Measurements from ENCODE around the gene GALNTL6.

DNA sequence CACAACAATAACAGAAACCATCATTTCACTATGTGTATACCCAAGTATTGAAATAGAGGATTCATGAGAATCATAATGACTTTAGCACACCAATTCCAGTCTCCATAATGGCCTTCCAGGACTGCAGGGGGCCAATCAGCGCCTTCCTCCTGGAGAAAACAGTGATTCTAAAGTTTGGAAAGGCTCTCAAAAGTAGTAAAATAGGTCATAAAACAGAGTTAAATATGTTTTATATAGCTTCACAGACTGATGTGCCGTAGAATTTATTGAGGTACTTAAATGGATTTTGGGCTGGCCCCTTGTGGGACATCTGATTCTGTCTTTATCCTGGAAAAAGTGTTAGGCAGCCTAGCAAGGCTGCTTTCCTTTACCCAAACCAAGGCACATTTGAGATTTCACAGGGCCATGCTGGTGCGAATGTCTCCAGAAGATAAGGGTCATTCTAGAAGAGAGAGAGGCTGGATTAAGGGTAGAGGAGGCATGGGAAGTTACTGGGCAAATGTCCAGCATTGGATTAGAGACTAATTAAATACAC, 543.9 kb downstream of the GALNTL6 start:
- TF ChIP-seq POLR2AphosphoS5 (IDR thresholded peaks at IDR 0.05), result no peak
- no peak for TF ChIP-seq POLR2A (IDR thresholded peaks at IDR 0.05)
- no peak for TF ChIP-seq CTCF (IDR thresholded peaks at IDR 0.05)
